Fibroblast of mammary gland (primary cell): Measurements from ENCODE around the gene CD9.

Source experiments
- DNase-seq: peaks from one replicate; pipeline ENCODE4 v3.0.0-alpha.2; 2010; ENCODE audit warnings: low read depth
- H3K4me3 ChIP-seq: 2 replicates; pipeline ENCODE4 v1.5.1; 2011; ENCODE audit warnings: low read depth, mild to moderate bottlenecking, low read length, moderate library complexity; ENCODE audit not compliant: control insufficient read depth
- TF ChIP-seq, protein P1 (sequence below): conservative IDR thresholded peaks from 2 replicates; pipeline ENCODE4 v1.5.1; 2011; ENCODE audit warnings: low read depth, low read length, inconsistent platforms; ENCODE audit not compliant: control insufficient read depth, insufficient read depth

The CD9 gene

DNA sequence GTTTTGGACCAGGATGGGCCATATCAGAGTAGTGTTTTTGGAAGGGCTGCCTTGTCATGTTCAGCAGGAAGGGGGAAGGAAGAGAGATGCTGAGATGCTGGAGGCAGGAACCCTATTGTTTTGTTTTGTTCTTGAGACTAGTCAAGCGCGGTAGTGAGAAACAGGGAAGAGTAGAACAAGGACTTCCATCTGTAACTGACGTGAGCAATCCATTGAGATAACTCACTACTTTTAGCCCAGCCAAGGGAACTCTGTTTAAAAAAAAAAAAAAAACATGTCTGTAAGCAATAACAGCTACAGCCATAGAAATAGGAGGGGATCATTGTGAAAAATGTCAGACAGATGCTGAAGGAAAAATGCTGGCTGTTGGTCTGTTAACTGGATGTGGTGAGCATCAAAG, 34.0 kb downstream of the CD9 start:
- H3K4me3 ChIP-seq: no peak overlapping the region
- DNase-seq: peak; percentile 74
- TF ChIP-seq, protein P1, sequence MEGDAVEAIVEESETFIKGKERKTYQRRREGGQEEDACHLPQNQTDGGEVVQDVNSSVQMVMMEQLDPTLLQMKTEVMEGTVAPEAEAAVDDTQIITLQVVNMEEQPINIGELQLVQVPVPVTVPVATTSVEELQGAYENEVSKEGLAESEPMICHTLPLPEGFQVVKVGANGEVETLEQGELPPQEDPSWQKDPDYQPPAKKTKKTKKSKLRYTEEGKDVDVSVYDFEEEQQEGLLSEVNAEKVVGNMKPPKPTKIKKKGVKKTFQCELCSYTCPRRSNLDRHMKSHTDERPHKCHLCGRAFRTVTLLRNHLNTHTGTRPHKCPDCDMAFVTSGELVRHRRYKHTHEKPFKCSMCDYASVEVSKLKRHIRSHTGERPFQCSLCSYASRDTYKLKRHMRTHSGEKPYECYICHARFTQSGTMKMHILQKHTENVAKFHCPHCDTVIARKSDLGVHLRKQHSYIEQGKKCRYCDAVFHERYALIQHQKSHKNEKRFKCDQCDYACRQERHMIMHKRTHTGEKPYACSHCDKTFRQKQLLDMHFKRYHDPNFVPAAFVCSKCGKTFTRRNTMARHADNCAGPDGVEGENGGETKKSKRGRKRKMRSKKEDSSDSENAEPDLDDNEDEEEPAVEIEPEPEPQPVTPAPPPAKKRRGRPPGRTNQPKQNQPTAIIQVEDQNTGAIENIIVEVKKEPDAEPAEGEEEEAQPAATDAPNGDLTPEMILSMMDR: no peak

DNA sequence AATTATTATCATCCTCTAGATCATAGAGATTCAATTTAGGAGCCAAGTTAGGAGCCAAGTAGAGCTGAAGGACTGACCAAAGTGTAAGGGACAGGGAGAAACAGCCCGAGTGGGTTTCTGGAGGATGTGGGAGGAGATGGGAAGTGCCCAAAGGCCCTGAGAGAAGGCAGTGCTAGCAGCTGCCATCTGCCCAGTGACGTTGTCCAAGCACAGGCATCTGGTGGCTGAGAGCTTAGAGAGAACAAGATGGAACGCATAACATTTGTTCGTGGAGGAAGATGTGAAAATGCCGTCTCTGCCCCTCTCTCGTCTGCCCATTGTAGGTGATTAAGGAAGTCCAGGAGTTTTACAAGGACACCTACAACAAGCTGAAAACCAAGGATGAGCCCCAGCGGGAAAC, 34.7 kb downstream of the CD9 start:
- no peak overlapping the region for H3K4me3 ChIP-seq
- TF ChIP-seq, protein P1: no peak
- no peak for DNase-seq

DNA sequence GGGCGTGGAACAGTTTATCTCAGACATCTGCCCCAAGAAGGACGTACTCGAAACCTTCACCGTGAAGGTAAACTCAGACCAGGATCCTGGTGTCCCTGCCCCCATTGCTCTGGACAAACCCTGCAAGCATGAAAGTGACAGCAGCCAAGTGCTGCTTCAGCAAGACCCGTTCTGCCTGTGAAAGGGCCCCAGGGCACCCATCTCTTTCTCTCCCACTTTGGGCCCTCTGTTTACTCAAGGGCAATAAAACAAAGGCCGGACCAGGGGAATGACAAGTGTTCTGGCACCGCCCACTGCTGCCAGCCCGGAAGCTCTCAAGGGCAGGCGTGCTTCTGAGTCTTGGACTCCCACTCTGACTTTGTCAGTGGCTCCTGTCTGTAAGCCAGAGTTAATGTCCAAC, 35.3 kb downstream of the CD9 start:
- H3K4me3 ChIP-seq: no peak overlapping the region
- DNase-seq: no peak
- TF ChIP-seq, protein P1: no peak

DNA sequence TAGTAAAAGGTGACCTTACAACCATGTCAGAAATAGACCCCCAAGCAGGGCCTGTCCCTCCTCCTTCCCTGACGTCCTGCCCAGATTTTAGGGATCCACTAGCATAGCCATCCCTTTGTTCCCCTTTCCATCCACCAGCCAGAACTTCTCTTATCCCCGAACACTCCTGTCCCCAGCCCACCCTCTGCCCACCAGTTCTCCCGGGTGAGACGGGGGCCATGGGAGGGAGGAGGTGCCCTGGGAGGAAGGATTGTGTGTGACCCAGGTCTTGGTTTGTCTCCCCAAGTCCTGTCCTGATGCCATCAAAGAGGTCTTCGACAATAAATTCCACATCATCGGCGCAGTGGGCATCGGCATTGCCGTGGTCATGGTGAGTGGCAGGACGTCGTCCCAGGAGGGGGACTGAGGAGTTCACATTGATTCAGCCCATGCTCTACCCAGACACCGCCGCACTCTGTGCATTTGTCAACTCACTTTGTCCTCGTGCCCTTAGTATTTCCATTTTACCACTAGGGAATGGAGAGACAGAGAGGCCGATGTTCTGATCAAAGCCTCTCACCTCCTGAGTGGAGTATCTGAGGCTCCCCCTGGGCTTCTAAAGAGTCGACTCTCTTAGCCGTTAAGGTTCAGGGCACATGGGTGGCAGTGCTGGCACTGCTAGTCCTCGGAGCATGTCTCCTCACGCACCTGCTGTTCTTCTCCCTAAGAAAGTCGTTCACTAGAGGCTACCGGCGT, 35.9 kb downstream of the CD9 start:
- TF ChIP-seq, protein P1: no peak
- DNase-seq: no peak
- no peak overlapping the region for H3K4me3 ChIP-seq

DNA sequence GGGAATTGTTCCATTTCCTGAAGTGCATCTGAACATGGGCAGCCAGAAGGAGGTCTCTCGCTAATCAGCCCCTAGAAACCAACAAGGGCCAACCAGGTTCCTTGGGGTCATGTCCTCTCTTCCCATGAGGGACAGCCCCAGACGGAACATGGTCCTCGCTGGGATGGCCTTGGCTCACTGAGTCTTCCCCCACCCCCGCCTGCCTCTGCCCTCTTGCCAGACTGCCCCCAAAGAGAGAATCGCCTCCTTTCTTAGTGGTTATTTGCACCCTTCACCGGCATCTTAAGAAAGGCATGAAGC, 36.4 kb downstream of the CD9 start:
- H3K4me3 ChIP-seq: no peak overlapping the region
- no peak for DNase-seq
- TF ChIP-seq, protein P1: no peak

DNA sequence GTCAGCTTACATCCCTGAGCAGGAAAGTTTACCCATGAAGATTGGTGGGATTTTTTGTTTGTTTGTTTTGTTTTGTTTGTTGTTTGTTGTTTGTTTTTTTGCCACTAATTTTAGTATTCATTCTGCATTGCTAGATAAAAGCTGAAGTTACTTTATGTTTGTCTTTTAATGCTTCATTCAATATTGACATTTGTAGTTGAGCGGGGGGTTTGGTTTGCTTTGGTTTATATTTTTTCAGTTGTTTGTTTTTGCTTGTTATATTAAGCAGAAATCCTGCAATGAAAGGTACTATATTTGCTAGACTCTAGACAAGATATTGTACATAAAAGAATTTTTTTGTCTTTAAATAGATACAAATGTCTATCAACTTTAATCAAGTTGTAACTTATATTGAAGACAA, 37.6 kb downstream of the CD9 start:
- no peak for DNase-seq
- TF ChIP-seq, protein P1: no peak
- H3K4me3 ChIP-seq: no peak overlapping the region

DNA sequence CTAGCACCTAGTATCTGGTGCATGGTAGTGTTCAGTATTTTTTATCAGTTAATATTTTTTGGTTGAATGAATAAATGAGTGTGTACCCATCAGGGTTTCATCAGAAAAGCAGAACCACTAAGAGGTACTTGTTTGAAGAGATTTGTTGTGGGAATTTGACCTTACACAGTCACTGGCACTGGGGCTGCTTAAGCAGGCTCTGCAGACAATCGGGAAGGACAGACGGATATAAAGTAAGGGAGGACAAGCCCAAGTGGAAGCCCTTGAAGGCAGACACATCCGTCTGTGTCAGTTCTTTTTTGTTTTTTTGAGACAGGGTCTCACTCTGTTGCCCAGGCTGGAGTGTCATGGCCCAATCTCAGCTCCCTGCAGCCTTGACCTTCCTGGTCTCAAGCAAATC, 38.7 kb downstream of the CD9 start:
- TF ChIP-seq, protein P1: no peak
- no peak overlapping the region for H3K4me3 ChIP-seq
- no peak for DNase-seq
